A673 (cell line): ENCODE measurements around the gene PSMC2.

Experiments used
- EZH2 ChIP-seq: fragments of 200-600 bp; sonication (generic); IDR thresholded peaks from 2 replicates; pipeline ENCODE4 v1.6.1; 2017; ENCODE audit warnings: borderline replicate concordance, low read depth, mild to moderate bottlenecking, mixed read lengths, antibody characterized with exemption, low read length; ENCODE audit not compliant: poor library complexity, severe bottlenecking
- TF ChIP-seq, protein P1 (sequence below): fragments of 300-800, 200-600 bp; sonication (generic); conservative IDR thresholded peaks from 2 replicates; pipeline ENCODE4 v1.5.1; 2017; ENCODE audit warnings: low read depth, mild to moderate bottlenecking, antibody characterized with exemption, low read length, moderate library complexity, mixed read lengths

- TF ChIP-seq EZH2 = no peak
- TF ChIP-seq, protein P1, sequence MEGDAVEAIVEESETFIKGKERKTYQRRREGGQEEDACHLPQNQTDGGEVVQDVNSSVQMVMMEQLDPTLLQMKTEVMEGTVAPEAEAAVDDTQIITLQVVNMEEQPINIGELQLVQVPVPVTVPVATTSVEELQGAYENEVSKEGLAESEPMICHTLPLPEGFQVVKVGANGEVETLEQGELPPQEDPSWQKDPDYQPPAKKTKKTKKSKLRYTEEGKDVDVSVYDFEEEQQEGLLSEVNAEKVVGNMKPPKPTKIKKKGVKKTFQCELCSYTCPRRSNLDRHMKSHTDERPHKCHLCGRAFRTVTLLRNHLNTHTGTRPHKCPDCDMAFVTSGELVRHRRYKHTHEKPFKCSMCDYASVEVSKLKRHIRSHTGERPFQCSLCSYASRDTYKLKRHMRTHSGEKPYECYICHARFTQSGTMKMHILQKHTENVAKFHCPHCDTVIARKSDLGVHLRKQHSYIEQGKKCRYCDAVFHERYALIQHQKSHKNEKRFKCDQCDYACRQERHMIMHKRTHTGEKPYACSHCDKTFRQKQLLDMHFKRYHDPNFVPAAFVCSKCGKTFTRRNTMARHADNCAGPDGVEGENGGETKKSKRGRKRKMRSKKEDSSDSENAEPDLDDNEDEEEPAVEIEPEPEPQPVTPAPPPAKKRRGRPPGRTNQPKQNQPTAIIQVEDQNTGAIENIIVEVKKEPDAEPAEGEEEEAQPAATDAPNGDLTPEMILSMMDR = no peak
Observed at GRCh38 chr7:103387242-103387641, 39.8 kb downstream of the PSMC2 start.
